Suppressor macrophage (primary cell): Measurements from ENCODE around the gene TIPARP.
A peak's percentile ranks its signal among the peaks of the same experiment; 100 is the strongest.
"Not testable (repeated sequence)": the region's sequence is repeated elsewhere in the genome, so short reads cannot be mapped to it uniquely, and the experiment has no call there.

Experiments used
- DNase-seq, 4 experiments: peaks; one replicate each; pipeline ENCODE4 v3.0.0-alpha.2; 2020 to 2022

TIPARP gene

DNA sequence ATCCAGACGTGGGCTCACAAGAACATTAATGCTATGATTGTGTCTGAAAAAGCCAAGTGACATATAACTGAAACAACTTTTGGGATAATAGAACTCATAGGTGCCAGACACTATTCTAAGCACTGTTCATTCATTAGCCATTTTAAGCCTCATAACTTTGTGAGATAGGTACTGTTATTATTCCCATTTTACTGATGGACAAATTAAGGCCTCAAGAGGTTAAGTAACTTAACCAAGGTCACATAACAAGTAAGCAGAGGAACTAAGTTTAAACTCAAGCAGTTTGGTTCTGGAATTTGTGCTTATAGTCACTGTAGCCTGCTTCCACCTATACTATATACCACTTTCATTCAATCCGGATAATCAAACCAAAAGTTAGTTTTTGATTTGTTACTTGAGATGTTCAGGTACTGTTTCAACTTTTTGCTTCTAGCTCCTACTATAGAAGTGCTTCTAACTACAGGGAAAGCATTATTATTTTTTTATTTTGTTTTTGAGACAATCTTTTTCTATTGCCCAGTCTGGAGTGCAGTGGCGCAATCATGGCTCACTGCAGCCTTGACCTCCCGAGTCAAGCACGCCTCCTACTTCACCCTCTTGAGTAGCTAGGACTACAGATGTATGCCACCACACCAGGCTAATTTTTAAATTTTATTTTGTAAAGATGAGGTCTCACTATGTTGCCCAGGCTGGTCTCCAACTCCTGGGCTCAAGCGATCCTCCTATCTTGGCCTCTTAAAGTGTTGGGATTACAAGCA lies 41.9 kb downstream of the TIPARP start:
- DNase-seq = no peak

DNA sequence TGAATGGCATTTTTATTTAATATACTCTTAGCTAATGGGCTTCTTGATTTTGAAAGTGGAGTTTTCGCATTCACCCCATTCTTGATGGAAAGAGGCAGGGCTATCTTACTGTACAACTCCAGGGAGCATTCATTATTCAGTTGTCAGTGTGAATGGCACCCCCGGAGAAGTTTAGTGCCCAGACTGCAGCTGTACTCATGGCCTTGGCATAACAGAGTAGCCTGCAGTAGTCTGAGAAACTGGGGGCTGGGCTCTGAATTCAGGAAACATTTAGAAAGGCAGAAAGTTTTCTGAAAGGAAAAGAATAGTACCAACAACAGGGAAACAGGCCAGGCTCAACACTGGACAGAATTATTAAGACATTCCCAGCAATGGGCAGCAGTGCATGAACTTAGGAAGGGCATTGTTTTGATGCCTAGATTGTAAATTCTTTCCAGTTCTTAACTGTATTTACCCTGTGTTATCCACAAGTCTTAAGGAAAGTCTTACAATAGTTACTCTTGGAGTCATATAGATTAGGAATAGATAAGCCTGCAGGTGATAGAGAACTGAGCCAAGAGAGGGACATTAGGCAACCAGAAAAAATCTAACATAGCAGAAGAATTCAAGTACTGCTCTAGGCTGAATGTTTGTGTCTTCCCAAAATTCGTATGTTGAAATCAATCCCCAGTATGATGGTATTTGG lies 44.4 kb downstream of the TIPARP start:
- no peak for DNase-seq

DNA sequence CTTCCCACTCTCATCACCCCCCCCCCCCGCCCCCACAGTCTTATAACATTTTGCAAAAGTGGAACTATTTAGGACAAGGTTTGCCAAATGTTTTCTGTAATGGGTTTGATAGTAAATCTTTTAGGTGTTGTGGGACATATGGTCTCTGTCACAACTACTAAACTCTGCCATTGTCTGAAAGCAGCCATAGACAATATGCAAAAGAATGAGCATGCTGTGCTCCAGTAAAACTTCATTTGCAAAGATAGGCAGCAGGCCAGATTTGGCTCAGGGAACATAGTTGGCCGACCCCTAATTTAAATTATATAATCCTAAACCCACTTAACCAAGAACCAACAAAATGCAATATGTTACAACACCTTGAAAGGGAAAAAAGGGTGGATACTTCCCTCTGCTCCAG lies 46.4 kb downstream of the TIPARP start:
- DNase-seq = no peak

DNA sequence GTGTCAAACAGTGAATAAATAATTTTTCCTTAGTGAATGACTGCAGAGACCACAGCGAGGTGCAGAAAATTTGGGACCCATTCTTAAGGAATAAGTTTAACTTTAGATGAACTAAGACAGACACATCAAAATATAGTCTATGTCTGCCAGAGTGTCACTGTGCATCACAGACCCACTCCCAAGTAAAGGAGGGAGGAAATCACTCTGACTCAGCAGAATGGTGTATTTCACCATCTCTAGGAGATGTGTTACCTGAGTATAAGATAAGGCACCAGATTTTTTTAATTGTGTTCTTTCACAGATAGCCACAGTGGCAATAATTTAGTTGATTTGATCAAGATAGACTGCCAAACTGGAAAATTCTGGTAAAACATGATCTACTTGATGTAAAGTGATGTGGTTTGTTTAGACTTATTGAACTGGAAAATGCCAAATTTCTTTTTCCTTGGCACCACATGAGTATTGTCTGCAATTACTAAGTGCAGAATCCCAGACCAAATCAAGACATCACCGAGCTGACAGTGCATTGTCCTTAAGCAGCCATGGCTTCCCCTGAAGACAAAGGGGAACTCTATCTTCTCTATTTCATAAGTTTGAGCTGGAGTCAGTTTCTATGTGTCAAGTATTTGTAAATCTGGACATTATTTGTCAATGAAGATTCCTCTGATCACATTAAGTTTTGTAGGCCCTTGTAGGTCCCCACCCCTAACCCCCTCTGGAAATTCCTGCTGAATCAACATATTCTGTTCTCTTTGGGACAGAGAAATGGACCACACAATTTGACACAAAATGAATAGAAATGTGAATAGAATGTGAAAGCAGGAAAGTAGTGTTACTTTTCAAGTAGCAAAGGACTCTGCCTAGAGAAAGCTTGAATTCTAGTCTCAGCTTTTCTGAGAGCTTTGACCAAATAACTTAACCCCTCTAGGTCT lies 47.6 kb downstream of the TIPARP start:
- peak; percentile 35 to 75 (median 59) for DNase-seq

DNA sequence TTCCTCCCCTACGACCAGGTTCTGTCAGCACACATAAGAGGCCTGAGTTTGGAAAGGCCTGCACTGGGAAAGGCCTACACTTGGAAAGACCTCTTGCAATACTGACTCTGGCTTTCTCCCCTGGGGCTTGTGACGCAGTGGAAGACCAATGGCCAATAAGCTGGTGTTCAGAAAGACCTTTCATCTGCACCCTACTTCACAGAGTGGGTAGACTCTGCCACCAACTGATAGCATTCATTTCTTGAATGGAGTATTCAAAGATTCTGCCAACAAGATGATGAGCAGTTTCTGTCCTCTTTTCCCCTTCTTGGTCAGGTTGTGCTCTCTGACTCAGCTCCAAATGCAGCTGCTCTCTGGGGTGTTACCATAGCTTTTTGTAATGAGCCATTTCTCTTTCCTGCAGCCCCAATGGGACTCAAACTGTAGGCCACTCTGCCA lies 48.8 kb downstream of the TIPARP start:
- DNase-seq = no peak

DNA sequence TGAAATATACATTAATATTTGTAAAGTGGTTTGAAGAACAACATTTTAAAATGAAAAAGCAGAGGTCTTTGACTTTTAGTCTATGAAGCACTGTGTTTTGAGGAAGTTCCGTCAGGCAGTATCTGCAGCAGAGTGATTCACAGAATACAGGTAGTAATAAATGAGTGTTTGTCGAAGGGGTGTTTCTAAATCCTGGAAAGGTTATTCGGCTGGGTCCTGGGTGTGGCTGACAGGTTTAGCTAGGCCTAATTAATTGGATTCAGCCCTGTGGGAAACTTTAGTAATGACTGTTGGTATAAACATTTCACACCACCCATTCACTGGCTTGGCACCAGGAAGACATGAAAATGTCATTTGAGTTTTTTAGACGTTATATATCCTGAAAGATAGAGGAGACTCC lies 51.3 kb downstream of the TIPARP start:
- peak in 2 of 4 experiments; percentile 22 to 32 for DNase-seq

DNA sequence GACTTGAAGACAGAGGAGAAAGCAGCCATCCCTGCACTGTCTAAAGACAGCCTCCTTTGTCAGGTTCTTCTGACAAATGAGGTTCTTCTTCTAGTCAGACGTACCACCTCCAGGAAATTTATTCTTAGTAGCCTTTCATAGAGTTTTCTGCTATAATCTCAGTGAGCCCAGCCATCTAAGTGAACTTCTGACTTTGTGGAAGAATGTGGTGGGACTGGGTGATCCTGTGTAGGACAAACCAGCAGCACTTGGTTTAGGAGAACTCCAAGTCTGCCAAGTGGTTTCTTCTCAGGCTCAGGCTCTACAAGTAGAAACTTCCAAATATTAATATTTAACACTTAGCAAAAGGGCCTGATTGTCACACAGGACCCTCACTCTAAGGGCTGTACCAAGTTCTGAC lies 52.1 kb downstream of the TIPARP start:
- DNase-seq = no peak

DNA sequence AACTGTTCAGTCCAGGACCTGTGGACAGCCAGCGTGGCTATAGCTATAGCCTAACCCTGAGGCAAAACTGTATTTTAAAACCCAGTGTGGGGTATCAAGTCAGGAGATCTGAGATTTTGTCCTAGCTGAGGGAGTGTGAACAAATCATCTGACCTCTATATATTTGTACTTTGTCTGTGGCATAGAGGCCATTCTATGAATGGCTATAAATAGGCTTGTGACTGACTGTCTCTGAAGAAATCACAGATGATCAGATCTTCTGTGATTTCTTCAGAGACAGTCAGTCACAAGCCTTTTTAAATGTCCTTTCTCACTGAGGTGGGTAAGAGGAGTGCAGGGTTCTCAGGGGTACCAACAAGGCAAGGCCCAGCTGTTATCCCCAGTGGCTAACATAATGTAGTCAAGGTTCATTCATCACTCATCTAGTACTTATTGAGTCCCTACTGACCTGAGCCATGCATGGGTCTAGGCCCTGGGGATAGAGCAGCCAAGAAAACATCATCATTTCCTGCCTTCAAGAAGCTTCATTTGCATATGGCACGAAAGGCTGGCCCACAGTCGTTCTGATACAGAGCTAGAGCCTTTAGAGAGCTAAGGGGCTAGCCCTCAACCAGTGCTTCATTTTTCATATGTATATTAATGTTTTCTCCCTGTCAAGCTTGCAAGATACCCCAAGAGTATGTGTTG lies 53.3 kb downstream of the TIPARP start:
- DNase-seq = peak in 2 of 4 experiments; percentile 30 to 36

DNA sequence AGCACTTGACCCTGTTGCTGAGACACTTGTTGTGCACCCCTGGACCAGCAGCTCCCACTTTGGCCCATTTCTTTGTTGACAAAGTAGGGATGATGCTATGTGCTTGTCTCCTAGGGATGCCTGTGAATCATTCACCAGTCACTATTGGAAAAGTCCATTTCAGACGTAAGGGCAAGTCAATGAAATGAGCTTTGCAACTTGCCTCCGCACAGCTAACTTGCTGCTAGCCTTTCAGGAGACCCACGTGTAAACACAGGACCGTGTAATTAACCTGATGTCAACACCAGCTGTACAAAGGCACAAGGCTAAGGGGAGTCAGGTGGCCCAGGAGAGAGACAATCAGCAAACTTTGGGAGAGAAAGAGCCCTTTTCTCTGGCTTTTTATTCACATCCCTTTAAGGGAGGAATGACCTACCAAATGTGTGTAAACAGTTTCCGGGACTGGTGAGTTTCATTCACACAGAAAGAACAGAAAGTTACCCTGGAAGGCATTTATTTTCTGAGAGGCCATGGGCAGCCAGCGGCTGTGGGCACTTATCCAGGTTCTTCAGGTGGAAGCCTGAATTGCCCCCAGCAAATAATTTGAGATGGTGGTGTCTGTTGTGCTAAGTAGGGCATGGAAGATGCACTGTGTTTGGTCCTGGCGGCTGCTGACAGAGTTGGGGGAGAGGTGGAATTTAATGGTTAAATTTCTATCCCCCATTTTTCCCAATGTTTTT lies 54.0 kb downstream of the TIPARP start:
- DNase-seq = no peak

DNA sequence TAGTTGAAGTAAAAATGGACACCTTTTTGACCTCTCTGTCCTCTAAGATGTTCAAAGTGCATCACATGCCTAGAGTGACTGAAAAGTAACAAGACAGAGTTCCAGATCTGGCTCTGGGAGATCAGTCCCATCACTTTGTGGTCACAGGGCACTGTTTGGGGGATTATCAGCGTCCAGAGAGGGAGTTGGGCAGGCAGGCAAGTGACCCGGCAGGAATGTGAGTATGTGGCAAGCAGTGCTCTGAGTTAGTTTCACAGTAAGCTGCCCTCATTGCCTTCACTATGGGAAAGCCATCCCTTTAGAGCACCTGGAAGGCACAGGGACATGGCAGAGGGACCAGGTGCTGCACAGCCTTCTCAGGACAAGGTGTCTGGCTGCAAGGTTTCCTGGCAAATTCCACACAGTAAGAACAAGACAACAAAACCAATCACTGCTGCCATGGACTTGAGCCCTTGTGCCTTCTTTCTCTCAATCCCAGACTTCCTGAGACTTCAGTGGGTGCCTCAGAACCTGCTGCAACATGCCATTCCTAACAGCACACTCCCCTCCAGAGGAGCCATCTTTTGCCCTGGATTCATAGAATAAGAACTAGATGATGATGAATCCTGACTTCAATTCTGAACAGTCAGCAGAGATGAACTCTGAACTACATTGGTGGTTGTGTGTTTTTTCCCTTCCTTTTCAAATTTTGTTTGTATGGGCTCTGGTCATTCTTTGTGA lies 55.2 kb downstream of the TIPARP start:
- no peak for DNase-seq

DNA sequence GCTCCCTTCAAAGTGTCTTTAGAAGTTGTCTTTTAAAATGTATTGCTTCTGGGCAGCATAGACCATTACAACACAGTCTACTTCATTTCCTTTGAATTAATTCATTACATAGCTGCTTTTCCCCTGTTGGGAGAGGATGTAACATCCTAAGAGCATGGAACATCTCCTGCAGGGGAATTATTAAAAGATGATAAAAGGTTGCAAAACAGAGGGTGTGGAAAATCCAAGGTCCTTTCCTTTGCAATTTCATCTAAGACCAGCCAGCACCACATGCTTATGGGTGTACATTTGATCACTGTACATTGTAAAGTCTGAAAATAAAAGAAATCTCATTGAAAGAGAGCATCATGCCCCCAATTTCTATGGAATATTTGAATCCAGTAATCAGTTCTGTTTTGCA lies 57.4 kb downstream of the TIPARP start:
- no peak for DNase-seq

DNA sequence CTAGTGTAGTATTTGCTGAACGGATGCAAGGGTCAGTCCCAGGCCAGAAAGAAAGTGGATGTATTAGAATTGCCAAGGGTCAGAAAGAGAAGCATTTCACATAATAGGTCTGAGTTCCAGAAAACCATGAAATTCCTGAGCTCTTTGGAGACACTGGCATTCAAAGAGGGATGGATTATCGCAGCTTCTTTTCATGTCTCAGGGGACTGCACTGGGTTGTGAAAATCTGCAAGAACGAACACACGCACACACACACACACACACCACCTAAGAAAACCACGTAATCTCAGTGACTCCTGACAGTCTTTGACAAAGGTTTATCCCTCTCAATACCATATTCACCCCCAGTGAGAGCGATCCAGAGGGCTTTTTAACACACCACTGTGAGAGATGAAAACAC lies 57.9 kb downstream of the TIPARP start:
- no peak for DNase-seq

DNA sequence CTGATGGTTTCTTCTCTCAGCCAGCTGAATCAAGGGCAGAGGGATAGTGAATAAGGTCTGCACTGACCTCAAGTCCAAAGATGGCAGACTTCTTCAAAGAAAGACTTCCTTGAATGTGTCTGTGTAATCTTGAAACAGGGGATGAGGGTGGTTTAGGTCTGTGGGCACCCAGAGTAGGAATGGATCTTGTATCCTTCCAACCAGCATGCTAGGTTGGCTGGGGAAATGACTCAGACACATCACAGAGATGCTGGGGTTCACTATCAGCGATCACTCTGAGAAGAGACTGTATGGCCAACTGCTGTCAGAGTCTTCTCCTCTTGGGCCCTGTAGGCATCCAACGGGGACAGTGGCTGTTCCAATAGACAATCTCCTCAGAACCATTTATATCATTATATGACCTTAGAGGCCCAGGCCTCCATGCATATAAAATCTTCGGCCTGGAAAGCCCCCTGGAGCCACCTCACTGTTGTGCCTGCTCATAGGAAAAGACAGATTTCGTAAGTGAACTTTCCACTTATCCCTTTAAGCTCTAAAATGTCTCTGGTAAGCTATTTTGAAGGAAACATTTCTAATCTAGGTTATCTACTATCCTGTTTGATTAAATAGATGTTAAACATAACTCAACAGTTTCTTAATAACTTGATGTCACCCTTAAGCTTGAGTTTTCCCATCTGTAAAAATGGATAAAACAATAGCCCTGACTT lies 58.5 kb downstream of the TIPARP start:
- no peak for DNase-seq

DNA sequence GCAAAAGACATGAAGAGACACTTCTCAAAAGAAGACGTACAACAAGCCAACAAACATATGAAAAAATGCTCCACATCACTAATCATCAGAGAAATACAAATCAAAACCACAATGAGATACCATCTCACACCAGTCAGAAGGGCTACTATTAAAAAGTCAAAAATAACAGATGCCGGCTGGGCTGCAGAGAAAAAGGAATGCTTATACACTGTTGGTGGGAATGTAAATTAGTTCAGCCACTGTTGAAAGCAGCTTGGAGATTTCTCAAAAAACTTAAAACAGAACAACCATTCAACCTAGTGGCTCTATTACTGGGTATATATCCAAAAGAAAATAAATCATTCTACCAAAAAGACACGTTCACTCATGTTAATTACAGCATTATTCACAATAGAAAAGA lies 60.3 kb downstream of the TIPARP start:
- not testable (repeated sequence) for DNase-seq

DNA sequence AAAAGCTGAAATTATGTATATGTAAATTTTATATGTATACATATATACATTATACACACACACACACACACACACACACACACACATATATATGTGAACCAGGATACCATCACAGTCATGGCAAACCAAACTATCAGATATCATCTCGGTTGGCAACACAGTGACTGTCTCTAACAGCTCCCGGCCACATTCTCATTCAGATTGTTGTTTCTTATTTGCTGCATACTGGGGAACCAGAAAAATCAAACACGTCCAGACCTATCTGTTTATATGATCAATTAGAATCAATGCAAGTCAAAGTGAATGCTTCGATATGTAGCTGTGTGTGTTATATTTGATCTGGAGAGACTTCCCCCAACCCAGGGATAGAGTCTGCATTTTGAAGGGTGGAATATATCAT lies 61.1 kb downstream of the TIPARP start:
- no peak for DNase-seq

DNA sequence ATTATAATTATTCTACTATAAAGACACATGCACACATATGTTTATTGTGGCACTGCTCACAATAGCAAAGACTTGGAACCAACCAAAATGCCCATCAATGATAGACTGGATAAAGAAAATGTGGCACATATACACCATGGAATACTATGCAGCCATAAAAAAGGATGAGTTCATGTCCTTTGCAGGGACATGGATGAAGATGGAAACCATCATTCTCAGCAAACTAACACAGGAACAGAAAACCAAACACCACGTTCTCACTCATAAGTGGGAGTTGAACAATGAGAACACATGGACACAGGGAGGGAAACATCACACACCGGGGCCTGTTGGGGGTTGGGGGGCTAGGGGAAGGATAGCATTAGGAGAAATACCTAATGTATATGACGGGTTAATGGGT lies 62.7 kb downstream of the TIPARP start:
- not testable (repeated sequence) for DNase-seq

DNA sequence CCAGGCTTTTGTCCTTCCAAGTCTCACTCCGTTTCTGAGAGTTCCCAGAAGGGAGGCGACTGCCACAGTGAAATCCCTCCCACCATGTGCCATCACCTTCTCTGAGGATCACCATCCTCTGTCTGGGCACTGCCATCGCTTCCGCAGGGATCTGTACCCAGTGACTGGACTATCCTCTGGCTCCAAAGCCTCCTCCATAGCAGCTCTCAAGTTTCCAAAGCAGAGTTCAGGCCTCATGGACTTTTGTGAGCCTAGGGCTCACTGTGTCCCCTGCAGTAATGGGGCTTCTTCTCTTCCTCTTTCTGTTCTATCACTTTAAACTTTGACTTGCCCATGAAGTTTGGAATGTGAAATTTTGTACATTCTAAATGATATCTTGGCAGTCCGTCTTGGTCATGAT lies 63.9 kb downstream of the TIPARP start:
- no peak for DNase-seq

DNA sequence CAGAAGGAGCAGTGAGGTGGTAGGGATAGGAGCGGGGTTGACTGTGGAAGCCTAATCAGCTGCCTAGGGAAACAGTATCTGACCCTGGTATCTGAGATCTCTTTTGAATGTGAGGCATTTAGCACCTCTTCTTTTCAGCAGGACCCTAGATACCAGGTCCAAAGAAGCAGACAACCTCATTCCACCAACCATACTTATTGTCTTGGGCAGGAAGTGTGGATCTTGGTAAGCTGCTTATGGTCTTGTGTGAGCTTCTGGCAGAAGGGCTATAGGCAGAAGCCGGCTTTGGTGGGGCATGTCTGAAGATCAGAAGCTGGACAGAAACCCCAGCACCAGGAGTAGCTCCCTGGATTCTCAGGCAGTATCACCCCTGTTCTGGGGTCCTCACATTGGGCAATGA lies 65.6 kb downstream of the TIPARP start:
- no peak for DNase-seq

DNA sequence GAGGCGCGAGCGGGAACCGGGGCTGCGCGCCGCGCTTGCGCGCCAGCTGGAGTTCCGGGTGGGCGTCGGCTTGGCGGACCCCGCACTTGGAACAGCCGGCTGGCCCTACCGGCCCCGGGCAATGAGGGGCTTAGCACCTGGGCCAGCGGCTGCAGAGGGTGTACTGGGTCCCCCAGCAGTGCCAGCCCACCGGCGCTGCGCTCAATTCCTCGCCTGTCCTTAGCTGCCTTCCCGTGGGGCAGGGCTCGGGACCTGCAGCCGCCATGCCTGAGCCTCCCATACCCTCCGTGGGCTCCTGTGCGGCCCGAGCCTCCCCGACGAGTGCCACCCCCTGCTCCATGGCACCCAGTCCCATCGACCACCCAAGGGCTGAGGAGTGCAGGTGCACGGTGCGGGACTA lies 66.2 kb downstream of the TIPARP start:
- DNase-seq = not testable (repeated sequence)

DNA sequence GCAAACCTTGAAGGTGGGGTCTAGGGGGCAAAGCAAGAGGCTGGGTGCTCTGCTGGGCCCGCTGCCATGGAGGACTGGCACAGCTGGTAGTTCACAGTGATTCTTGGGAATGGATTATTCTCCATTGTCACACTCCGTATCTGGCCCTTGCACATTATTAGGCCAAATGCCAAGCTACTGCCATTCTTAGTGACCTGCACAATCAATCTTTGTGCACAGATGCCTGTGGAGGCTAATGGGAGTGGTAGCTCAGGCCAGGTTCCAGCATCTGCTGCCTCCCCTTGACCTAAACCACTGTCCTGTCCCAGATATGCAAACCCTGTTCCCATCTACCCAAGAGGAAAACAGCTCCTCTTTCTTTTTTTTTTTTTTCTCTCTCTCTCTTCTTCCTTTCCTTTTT lies 67.5 kb downstream of the TIPARP start:
- no peak for DNase-seq

DNA sequence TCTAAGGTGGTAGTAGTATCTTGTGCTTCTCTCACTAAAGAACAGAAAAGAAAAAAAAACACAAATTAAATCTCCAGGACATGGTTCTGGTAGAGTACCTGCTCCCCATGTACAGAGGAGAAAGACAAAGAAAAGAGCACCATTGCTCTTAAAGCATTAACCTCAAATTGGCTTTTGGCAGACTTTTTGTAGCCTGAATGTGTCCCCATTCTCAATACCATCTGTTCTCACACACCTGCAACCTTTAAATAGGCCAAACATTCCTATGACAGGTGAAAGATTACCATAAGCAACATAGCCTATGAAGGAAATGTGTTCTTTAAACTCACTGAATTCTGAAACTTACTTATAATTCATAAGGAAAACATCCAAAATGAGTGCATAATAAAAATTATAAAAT lies 68.0 kb downstream of the TIPARP start:
- DNase-seq = no peak
